Stimulated activated CD4-positive, alpha-beta T cell treated with anti-CD3 and anti-CD28 coated beads, Interleukin-2, amount 100 ng/mL, for 4 hours (primary cell): ENCODE results near the gene IL17REL.
"Not testable (repeated sequence)": the region's sequence is repeated elsewhere in the genome, so short reads cannot be mapped to it uniquely, and the experiment has no call there.

Source experiments
- DNase-seq: peaks from one replicate; pipeline ENCODE4 v3.0.0-alpha.2; 2020; ENCODE audit warnings: low read depth

The IL17REL gene

GRCh38 chr22:49956418-49956770, 56.2 kb downstream of the IL17REL start:
- DNase-seq, result no peak

- no peak for DNase-seq
Observed at GRCh38 chr22:49955581-49956417, 56.8 kb downstream of the IL17REL start.

GRCh38 chr22:49954991-49955580, 57.5 kb downstream of the IL17REL start:
- no peak for DNase-seq

GRCh38 chr22:49954354-49954753, 58.2 kb downstream of the IL17REL start:
- no peak for DNase-seq

- DNase-seq, result no peak
Observed at GRCh38 chr22:49953680-49954344, 58.8 kb downstream of the IL17REL start.

- no peak for DNase-seq
Observed at GRCh38 chr22:49953027-49953679, 59.4 kb downstream of the IL17REL start.

- DNase-seq, result no peak
Observed at GRCh38 chr22:49951986-49952896, 60.3 kb downstream of the IL17REL start.

GRCh38 chr22:49951678-49951985, 60.9 kb downstream of the IL17REL start:
- no peak for DNase-seq

GRCh38 chr22:49951000-49951677, 61.4 kb downstream of the IL17REL start:
- DNase-seq, result no peak

- DNase-seq, result no peak
Observed at GRCh38 chr22:49950396-49950994, 62.1 kb downstream of the IL17REL start.

- no peak for DNase-seq
Observed at GRCh38 chr22:49949914-49950292, 62.7 kb downstream of the IL17REL start.

- DNase-seq, result no peak
Observed at GRCh38 chr22:49948958-49949913, 63.3 kb downstream of the IL17REL start.

GRCh38 chr22:49948116-49948957, 64.2 kb downstream of the IL17REL start:
- DNase-seq, result no peak

GRCh38 chr22:49947296-49947622, 65.3 kb downstream of the IL17REL start:
- no peak for DNase-seq

- DNase-seq, result no peak
Observed at GRCh38 chr22:49946612-49947295, 65.8 kb downstream of the IL17REL start.

- not testable (repeated sequence) for DNase-seq
Observed at GRCh38 chr22:49945042-49945794, 67.3 kb downstream of the IL17REL start.
